DOHH2 (cell line): ENCODE data around the gene CNTNAP5.

ENCODE experiments used
- H3F3A ChIP-seq: fragments of 200-600 bp; sonication (generic), shearing (Covaris generic); 2 replicates; pipeline ENCODE4 v1.6.0; 2016; ENCODE audit warnings: antibody characterized with exemption, mild to moderate bottlenecking; ENCODE audit not compliant: control insufficient read depth, insufficient read depth
- H3K27ac ChIP-seq: fragments of 200-600 bp; sonication (generic); 2 replicates; pipeline ENCODE4 v1.5.1; 2014; ENCODE audit warnings: low read depth, mild to moderate bottlenecking, low read length, moderate library complexity
- H3K27me3 ChIP-seq: fragments of 200-600 bp; sonication (generic); 2 replicates; pipeline ENCODE4 v1.6.1; 2014; ENCODE audit warnings: mild to moderate bottlenecking, low read length, mixed read lengths; ENCODE audit not compliant: control insufficient read depth
- H3K36me3 ChIP-seq: fragments of 200-600 bp; sonication (generic); 2 replicates; pipeline ENCODE4 v1.6.1; 2014; ENCODE audit warnings: mild to moderate bottlenecking, low read length, moderate library complexity, mixed read lengths; ENCODE audit not compliant: control insufficient read depth
- H3K4me1 ChIP-seq: fragments of 200-600 bp; sonication (generic); 2 replicates; pipeline ENCODE4 v1.6.1; 2014; ENCODE audit warnings: mild to moderate bottlenecking, low read length, mixed read lengths; ENCODE audit not compliant: control insufficient read depth
- H3K4me2 ChIP-seq: fragments of 200-600 bp; sonication (generic); 2 replicates; pipeline ENCODE4 v1.6.0; 2014; ENCODE audit warnings: mild to moderate bottlenecking, low read length, moderate library complexity
- H3K4me3 ChIP-seq: fragments of 200-600 bp; sonication (generic); 2 replicates; pipeline ENCODE4 v1.5.1; 2014; ENCODE audit warnings: mild to moderate bottlenecking, low read length, mixed read lengths
- H3K79me2 ChIP-seq: fragments of 200-600 bp; sonication (generic); 2 replicates; pipeline ENCODE4 v1.6.1; 2014; ENCODE audit warnings: mild to moderate bottlenecking, low read length, mixed read lengths; ENCODE audit not compliant: control insufficient read depth
- H3K9me2 ChIP-seq: fragments of 200-600 bp; sonication (generic); replicated peaks from 2 replicates; pipeline ENCODE4 v1.6.1; 2014; ENCODE audit warnings: mild to moderate bottlenecking, low read length, mixed read lengths; ENCODE audit not compliant: control insufficient read depth
- H3K9me3 ChIP-seq: fragments of 200-600 bp; sonication (generic); 2 replicates; pipeline ENCODE4 v1.6.1; 2014; ENCODE audit warnings: antibody characterized with exemption, low read length, mixed read lengths; ENCODE audit not compliant: control insufficient read depth, insufficient read depth
- H4K20me1 ChIP-seq: fragments of 200-600 bp; sonication (generic); 2 replicates; pipeline ENCODE4 v1.6.0; 2014; ENCODE audit warnings: low read depth, mild to moderate bottlenecking, antibody characterized with exemption, low read length, moderate library complexity; ENCODE audit not compliant: control insufficient read depth, insufficient read depth
- CTCF ChIP-seq: fragments of 200-600 bp; sonication (generic); IDR thresholded peaks from one replicate; pipeline ENCODE4 v1.5.1; 2014; ENCODE audit warnings: antibody characterized with exemption, mild to moderate bottlenecking, low read depth, low read length; ENCODE audit not compliant: poor library complexity, severe bottlenecking
- EZH2phosphoT487 ChIP-seq: fragments of 200-600 bp; sonication (generic); IDR thresholded peaks from 2 replicates; pipeline ENCODE4 v1.6.1; 2017; ENCODE audit warnings: borderline replicate concordance, mild to moderate bottlenecking, antibody characterized with exemption, low read length, moderate library complexity, mixed read lengths

The CNTNAP5 gene

DNA sequence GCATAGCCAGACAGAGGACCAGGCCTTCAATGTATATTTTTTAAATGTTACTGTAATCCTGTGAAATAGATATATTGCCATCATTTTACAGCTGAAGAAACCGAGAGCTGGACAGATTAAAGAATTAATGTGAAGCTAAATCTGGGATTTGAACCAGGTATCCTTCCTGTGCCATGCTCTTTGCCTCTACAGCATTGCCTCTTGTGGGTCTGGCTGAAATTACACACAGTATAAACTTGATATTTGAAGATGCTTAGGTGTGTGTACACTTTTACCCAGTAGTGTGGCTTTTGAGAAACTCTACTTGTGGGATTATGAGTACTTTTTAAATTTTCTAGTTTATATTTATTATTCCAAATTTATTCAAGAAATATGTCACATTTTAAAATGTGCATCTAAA is 264.5 kb downstream of the CNTNAP5 start:
- H3K27ac ChIP-seq = no peak overlapping the region
- no peaks in the 10 kb centered on the region for H3K79me2 ChIP-seq
- H4K20me1 ChIP-seq = no peaks in the 10 kb centered on the region
- H3K4me2 ChIP-seq = no peak overlapping the region
- no peaks in the 10 kb centered on the region for H3K27me3 ChIP-seq
- no peaks in the 10 kb centered on the region for H3F3A ChIP-seq
- H3K9me2 ChIP-seq = no peaks in the 10 kb centered on the region
- H3K4me1 ChIP-seq = no peaks in the 10 kb centered on the region
- H3K9me3 ChIP-seq = no peaks in the 10 kb centered on the region
- H3K4me3 ChIP-seq = no peak overlapping the region
- H3K36me3 ChIP-seq = no peaks in the 10 kb centered on the region
- TF ChIP-seq EZH2phosphoT487 (no peak), CTCF (no peak)

GRCh38 chr2:124296470-124296869 is 271.4 kb downstream of the CNTNAP5 start:
- Histone ChIP-seq H3F3A (no peaks in the 10 kb centered on the region), H3K27ac (no peak overlapping the region), H3K9me3 (no peaks in the 10 kb centered on the region)

DNA sequence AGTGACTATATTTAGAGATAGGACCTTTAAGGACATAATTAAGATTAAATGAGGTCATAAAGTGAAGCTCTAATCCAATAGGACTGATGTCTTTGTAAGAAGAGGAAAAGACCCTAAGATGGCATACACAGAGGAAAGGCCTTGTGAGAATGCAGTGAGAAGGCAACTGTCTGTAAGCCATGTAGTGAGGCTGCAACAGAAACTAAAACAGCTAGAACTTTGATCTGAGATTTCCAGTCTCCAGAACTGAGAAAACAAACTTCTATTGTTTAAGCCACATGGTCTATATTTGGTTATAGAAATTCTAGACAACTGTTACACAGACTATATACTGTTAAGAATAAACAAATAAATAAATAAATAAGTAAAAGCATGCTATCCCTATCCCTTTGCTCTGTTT is 276.8 kb downstream of the CNTNAP5 start:
- no peaks in the 10 kb centered on the region for H3K4me1 ChIP-seq
- H3K4me3 ChIP-seq = no peak overlapping the region
- H3K36me3 ChIP-seq = no peaks in the 10 kb centered on the region
- no peak overlapping the region for H3K4me2 ChIP-seq
- H3K27ac ChIP-seq = no peak overlapping the region
- no peaks in the 10 kb centered on the region for H3K79me2 ChIP-seq
- H3K27me3 ChIP-seq = no peaks in the 10 kb centered on the region
- TF ChIP-seq CTCF = no peak
- H3F3A ChIP-seq = no peaks in the 10 kb centered on the region
- no peaks in the 10 kb centered on the region for H4K20me1 ChIP-seq
- H3K9me3 ChIP-seq = no peaks in the 10 kb centered on the region
- H3K9me2 ChIP-seq = no peaks in the 10 kb centered on the region

More at GRCh38 chr2:124296470-124296869, 271.4 kb downstream of the CNTNAP5 start:
- no peaks in the 10 kb centered on the region for H4K20me1 ChIP-seq
- TF ChIP-seq EZH2phosphoT487 (no peak), CTCF (no peak)
- no peaks in the 10 kb centered on the region for H3K4me1 ChIP-seq
- H3K4me2 ChIP-seq = no peak overlapping the region
- no peak overlapping the region for H3K4me3 ChIP-seq
- no peaks in the 10 kb centered on the region for H3K36me3 ChIP-seq
- no peaks in the 10 kb centered on the region for H3K27me3 ChIP-seq
- no peaks in the 10 kb centered on the region for H3K9me2 ChIP-seq
- H3K79me2 ChIP-seq = no peaks in the 10 kb centered on the region
